Hematopoietic multipotent progenitor cell treated with erythropoietin and hydrocortisone succinate and interleukin-3 and kit ligand, for 15 days (in vitro differentiated cells): Measurements from ENCODE around the gene ARHGAP10.
"Not testable (repeated sequence)": the region's sequence is repeated elsewhere in the genome, so short reads cannot be mapped to it uniquely, and the experiment has no call there.

Experiments used
- DNase-seq: peaks from one replicate; pipeline ENCODE4 v3.0.0-alpha.2; 2015; ENCODE audit warnings: low spot score

ARHGAP10 gene

GRCh38 chr4:147794787-147795413 is 63.0 kb downstream of the ARHGAP10 start:
- no peak for DNase-seq

DNA sequence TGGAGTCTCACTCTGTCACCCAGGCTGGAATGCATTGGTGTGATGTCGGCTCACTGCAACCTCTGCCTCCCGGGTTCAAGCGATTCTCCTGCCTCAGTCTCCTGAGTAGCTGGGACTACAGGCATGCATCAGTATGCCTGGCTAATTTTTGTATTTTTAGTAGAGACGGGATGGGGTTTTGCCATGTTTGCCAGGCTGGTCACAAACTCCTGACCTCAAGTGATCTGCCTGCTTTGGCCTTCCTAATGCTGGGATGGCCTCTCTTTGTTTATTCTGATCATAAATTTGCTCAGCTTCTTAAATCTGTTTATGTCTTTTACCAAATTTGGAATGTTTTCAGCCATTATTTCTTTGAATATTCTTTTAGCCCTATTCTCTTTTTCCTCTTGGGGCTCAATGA is 67.2 kb downstream of the ARHGAP10 start:
- not testable (repeated sequence) for DNase-seq

- no peak for DNase-seq
These were observed 68.2 kb downstream of the ARHGAP10 start for GRCh38 chr4:147799986-147800555.

- DNase-seq: no peak
These were observed 69.9 kb downstream of the ARHGAP10 start for GRCh38 chr4:147801820-147802219.

- DNase-seq: no peak
These were observed 70.5 kb downstream of the ARHGAP10 start for GRCh38 chr4:147802346-147802745.

- no peak for DNase-seq
These were observed 74.1 kb downstream of the ARHGAP10 start for GRCh38 chr4:147805946-147806345.

DNA sequence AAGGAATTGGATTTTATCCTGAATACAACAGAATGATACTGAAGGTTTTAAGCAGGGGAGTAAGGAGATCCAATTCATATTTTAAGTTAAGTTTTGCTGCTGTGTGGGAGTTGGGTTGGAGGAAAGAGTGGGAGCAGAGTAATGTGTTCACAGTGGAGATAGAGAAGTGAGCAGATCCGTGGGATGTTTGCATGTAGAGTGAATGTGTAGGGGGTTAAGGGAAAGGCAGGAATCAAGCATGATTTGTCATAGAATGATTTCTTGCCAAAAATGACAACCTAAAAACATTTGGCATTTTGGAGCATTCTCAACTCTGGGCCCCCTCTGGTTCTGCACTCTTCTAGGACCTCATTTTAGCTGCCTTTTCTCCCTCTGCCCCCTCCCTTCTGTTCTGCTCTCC is 76.6 kb downstream of the ARHGAP10 start:
- no peak for DNase-seq

- no peak for DNase-seq
These were observed 77.3 kb downstream of the ARHGAP10 start for GRCh38 chr4:147809211-147809610.

GRCh38 chr4:147811878-147812277 is 80.0 kb downstream of the ARHGAP10 start:
- no peak for DNase-seq

GRCh38 chr4:147813109-147813773 is 81.4 kb downstream of the ARHGAP10 start:
- DNase-seq: no peak

GRCh38 chr4:147813973-147814372 is 82.1 kb downstream of the ARHGAP10 start:
- DNase-seq: no peak

GRCh38 chr4:147814376-147814775 is 82.5 kb downstream of the ARHGAP10 start:
- no peak for DNase-seq

DNA sequence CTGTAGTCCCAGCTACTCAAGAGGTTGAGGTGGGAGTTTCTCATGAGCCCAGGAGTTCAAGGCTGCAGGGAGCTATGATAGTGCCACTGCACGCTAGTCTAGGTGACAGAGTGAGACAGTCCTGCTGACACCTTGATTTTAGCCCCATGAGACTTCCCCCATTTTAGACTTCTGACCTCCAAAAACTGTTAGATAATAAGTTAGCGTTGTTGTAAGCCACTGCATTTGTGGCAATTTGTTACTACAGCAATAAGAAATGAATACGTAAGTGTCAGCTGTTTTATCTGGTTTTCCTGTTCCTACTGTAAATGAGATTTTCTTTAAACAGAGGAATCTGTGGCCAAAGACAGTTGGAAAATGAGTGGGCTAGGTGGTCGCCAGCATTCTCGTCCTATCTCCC is 83.9 kb downstream of the ARHGAP10 start:
- DNase-seq: no peak

GRCh38 chr4:147816382-147817254 is 84.7 kb downstream of the ARHGAP10 start:
- no peak for DNase-seq

GRCh38 chr4:147820975-147821374 is 89.1 kb downstream of the ARHGAP10 start:
- no peak for DNase-seq

DNA sequence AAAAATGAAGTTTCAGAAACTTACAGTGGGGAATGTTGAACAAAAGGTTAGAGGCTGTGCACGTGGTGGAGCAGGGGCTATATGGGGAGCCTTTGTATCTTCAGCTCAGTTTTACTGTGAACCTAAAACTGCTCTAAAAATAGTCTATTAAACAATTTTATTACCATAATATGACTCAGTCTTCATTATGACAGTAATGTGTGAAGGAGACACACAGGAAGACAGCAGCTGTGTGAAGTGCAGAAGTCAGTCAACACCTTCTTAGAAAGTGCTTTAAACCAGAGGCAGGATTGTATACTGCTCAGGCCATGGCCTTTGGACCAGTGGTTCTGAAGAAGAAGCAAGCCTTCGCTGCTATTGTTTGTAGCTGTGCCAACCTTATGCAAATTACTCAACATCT is 89.7 kb downstream of the ARHGAP10 start:
- DNase-seq: no peak

DNA sequence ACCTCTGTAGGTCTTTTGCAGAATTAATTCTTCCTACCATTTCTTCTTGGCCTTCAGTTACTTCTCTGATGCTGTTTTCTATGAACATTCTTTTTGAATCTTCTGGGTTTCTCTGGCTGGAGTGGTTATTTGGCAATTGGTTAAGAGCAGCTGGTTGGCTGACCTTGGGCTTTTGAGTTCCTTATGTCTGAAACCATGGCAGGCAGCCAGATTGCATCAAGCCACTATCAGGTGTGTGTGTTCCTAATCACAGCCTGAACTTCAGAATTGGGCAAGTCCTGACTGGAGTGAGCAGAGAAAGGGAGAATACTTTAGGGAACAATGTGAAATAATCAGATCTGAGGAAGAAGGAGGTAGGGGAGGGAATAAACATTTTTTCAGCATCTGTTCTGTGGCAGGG is 90.2 kb downstream of the ARHGAP10 start:
- no peak for DNase-seq

GRCh38 chr4:147823130-147823529 is 91.2 kb downstream of the ARHGAP10 start:
- no peak for DNase-seq

GRCh38 chr4:147824316-147824715 is 92.4 kb downstream of the ARHGAP10 start:
- DNase-seq: no peak

DNA sequence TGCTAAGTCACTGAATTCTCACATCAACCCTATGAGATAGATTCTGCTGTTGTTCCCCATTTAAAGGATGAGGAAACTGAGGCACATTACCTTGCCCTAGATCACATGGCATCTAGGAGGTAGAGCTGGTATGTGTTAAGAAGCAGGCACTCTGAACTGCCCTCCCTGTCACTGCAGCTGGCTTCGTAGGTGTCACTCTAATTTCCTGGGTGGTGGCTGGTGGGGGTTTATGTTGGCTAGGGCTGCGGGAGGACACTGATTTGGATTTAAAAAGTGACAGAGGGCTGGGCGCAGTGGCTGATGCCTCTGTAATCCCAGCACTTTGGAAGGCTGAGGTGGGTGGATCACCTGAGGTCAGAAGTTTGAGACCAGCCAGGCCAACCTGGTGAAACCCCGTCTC is 93.0 kb downstream of the ARHGAP10 start:
- no peak for DNase-seq

GRCh38 chr4:147825451-147826287 is 93.8 kb downstream of the ARHGAP10 start:
- no peak for DNase-seq

DNA sequence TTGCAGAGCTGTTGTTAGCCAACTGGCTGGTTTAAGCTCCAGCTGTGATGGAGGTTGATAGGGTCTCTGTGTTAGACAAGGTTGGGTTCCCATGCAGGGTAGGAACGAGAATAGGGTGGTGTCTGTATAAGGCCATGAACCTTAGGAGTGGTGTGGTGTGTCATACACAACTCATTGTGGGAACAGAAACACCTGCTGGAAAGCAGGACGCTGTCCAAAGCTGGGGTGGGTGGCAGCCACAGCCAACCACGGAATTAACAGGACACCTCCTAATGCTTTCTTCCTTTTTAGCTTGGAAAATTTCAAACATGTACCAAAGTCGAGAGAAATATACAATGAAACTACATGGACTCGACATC is 94.4 kb downstream of the ARHGAP10 start:
- DNase-seq: no peak
